ENCODE results near the gene MBNL1. TPM values are rescaled to one million over a fixed set of nuclear protein-coding genes. Genes with fewer than 3 reads are reported as not detected.

MBNL1 gene
- total RNA-seq, 1 donor from 2014 or later, result 295 TPM

DNA sequence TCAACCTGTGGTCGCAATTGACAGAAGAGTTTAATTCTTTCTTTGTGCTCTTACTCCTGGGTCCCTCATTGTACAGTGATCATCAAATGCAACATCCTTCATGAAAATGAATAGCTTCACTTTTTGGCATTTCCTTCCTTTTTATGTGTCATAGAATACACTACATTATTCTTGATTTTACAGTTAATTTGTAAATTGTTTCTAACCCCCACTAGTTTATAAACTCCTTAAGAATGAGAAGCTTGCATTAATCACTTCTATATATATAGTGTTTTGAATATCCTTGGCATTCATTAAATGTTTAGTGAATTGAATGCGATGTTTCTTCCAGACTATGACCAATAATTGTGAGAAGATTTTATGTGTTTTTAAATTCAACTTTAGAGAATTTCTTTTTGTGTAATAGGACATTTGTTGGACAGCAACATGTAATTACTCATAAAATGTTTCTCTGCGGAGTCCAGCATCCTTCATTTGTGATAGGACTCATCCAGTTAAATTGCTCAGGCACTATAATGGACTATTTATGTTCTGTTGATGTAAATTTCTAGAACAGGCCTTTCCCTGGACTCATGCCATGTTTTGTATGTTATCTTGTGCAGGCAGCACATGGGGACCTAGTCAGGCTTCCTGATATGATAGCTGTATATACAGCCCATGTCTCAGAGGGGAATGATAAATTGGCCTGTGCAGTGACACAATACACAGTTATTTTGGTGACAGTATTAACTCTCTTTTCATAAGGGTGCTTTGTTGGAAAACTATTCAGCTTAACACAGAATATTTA is 51.3 kb downstream of the MBNL1 start:
- intact Hi-C loops (cut with micrococcal nuclease), result loop anchor here (2.0 kb wide), 1 partner anchor 17 kb away; no protein-coding TSS in a partner anchor
- H3K9me3 Mint-ChIP-seq, result no peaks in the 10 kb centered on the region
- peaks cover 26% of the 10 kb centered on the region for H3K36me3 Mint-ChIP-seq (ENCODE audit: low read depth)
- peaks cover 82% of the 10 kb centered on the region for H3K4me1 Mint-ChIP-seq (ENCODE audit: low read depth)
- H3K27ac Mint-ChIP-seq, result peak overlapping the region; percentile 73
- no peaks in the 10 kb centered on the region for H3K27me3 Mint-ChIP-seq (ENCODE audit: insufficient read depth)
- DNase-seq (ENCODE audit: low spot score), result no peak
- H3K4me3 Mint-ChIP-seq, result no peak overlapping the region

DNA sequence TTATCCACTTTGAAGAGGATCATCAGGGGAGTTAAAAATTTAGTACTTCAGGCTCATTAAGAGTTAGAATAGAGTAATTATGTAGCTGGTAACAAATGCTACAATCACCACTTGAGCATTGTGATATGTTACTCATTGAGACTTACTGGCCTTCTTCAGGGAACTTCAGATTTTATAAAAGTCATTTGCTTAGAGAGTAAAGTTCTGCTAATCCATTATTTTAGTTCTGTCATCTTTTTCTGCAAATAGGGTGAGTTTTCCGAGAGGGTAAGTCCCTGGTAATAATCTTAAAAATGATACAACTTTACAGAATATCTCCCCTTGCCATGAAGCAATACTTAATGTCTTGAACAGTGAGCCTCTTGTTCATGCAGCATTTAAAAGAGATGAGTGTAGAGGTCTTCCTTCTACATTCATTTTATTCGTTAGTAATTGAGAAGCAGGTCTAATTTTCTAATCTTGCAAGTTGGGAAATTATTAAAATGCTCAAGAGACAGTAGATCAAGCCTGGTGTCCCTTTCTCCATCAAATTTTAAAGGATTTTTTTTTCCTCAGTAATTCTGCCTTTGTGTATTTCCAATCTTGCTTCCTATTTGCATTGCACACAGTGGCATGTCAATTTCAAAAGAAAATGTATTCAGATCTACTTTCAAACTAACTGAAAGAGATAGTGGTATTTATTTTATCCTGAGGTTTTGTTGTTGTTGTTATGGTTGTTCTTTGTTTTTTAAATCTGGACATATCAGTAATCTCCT is 52.6 kb downstream of the MBNL1 start:
- Mint-ChIP-seq H3K4me3 (peak overlapping the region; percentile 54), H3K27ac (peak overlapping the region; percentile 82), H3K9me3 (no peaks in the 10 kb centered on the region), H3K4me1 (ENCODE audit: low read depth) (peaks cover 81% of the 10 kb centered on the region), H3K36me3 (ENCODE audit: low read depth) (peaks cover 30% of the 10 kb centered on the region), H3K27me3 (ENCODE audit: insufficient read depth) (no peaks in the 10 kb centered on the region)
- no peak for DNase-seq (ENCODE audit: low spot score)
- intact Hi-C loops (cut with micrococcal nuclease), result no loop called here

DNA sequence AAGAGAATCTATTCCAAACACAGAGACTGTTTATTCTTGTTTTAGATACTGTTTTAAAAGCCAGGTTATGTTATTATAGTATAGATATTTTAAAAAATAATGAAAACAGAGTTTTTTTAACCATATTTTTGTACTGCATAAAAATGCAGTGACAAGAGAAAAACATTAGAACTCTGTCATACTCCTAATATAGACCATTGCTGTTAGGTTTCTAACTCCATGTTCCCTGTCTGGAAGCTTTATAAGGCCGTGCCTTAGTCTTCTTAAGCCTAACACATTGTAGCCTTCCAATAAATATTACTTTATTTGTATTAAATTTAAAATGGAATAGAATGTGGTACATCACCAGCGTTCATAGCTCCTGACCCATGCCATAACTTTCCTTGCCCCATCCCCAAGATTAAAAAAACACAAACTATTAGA is 53.2 kb downstream of the MBNL1 start:
- intact Hi-C loops (cut with micrococcal nuclease), result no loop called here
- H3K9me3 Mint-ChIP-seq, result no peaks in the 10 kb centered on the region

DNA sequence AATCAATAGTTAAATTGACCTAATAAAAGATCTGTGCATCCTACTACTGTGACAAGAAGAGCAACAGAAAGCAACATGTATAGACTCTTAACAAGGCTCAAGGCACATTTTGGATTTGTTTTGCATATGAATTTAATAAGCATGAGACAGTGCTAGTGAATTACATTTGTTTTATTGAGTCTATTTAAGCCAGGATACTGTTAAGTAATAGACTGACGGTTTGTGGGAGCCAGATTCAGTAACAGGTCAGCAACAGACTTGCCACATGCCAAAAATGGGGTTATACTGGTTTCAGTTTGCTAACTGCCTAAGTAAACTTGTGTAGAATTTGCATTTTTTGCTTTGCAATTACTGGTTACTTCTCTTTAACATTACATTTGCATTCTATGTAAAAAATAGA is 54.0 kb downstream of the MBNL1 start:
- intact Hi-C loops (cut with micrococcal nuclease), result loop anchor here (1.0 kb wide), 4 partner anchors 9 to 129 kb away; no protein-coding TSS in a partner anchor
- Mint-ChIP-seq H3K36me3 (ENCODE audit: low read depth) (peaks cover 31% of the 10 kb centered on the region), H3K27me3 (ENCODE audit: insufficient read depth) (no peaks in the 10 kb centered on the region)

More for the DNA sequence above, 53.2 kb downstream of the MBNL1 start:
- Mint-ChIP-seq H3K36me3 (ENCODE audit: low read depth) (peaks cover 28% of the 10 kb centered on the region), H3K27ac (peak overlapping the region; percentile 82), H3K27me3 (ENCODE audit: insufficient read depth) (no peaks in the 10 kb centered on the region), H3K4me1 (ENCODE audit: low read depth) (peaks cover 79% of the 10 kb centered on the region), H3K4me3 (peak overlapping the region; percentile 54)
- DNase-seq (ENCODE audit: low spot score), result no peak

DNA sequence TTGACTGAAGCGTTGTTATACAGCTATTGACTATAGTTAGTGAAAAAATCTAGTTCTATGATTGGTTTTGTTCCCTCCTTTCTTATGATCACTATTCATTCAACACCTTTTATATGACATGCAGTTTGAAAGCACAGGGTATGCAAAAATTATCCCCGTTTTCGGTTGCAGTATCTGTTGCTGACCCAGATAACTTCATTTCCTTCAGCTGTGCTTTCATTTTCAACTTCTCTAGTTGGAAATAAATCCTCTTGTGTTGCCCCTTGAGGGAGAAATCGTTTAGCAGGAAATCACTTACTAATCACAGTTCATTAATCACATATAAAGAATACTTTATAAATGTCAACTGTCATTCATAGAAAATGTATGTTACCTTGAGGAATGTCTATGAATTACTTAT is 55.1 kb downstream of the MBNL1 start:
- peak overlapping the region; percentile 63 for H3K27ac Mint-ChIP-seq
- no peaks in the 10 kb centered on the region for H3K27me3 Mint-ChIP-seq (ENCODE audit: insufficient read depth)
- H3K4me1 Mint-ChIP-seq (ENCODE audit: low read depth), result peaks cover 82% of the 10 kb centered on the region
- peaks cover 33% of the 10 kb centered on the region for H3K36me3 Mint-ChIP-seq (ENCODE audit: low read depth)
- peak overlapping the region; percentile 50 for H3K4me3 Mint-ChIP-seq
- DNase-seq (ENCODE audit: low spot score), result no peak
- no peaks in the 10 kb centered on the region for H3K9me3 Mint-ChIP-seq
- intact Hi-C loops (cut with micrococcal nuclease), result loop anchor here (1.0 kb wide), 5 partner anchors 7 to 131 kb away; no protein-coding TSS in a partner anchor

More for the DNA sequence above, 54.0 kb downstream of the MBNL1 start:
- peak overlapping the region; percentile 34 for H3K27ac Mint-ChIP-seq
- peaks cover 80% of the 10 kb centered on the region for H3K4me1 Mint-ChIP-seq (ENCODE audit: low read depth)
- DNase-seq (ENCODE audit: low spot score), result no peak
- H3K4me3 Mint-ChIP-seq, result peak overlapping the region; percentile 1
- H3K9me3 Mint-ChIP-seq, result no peaks in the 10 kb centered on the region

DNA sequence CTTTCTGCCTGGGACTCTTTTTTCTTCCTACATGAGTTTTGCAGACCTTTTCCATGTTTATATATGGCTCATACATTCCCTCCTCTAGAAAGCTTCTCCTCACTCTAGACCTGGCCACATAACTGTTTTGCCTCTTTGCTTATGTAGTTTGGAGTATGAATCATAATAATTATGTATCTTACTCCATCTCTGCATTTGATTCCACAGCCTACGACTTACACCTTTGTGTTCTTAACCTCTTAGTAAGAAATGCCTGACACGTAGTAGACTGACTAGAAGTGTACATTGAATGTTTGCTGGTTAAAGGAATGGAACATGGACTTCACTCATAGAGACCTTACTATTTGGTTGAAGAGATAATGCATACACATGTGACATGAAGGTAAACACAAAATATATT is 56.4 kb downstream of the MBNL1 start:
- peak overlapping the region; percentile 44 for H3K27ac Mint-ChIP-seq
- peaks cover 78% of the 10 kb centered on the region for H3K4me1 Mint-ChIP-seq (ENCODE audit: low read depth)
- DNase-seq (ENCODE audit: low spot score), result no peak
- no peak overlapping the region for H3K4me3 Mint-ChIP-seq
- intact Hi-C loops (cut with micrococcal nuclease), result no loop called here
- no peaks in the 10 kb centered on the region for H3K9me3 Mint-ChIP-seq
- no peaks in the 10 kb centered on the region for H3K27me3 Mint-ChIP-seq (ENCODE audit: insufficient read depth)
- peaks cover 33% of the 10 kb centered on the region for H3K36me3 Mint-ChIP-seq (ENCODE audit: low read depth)

DNA sequence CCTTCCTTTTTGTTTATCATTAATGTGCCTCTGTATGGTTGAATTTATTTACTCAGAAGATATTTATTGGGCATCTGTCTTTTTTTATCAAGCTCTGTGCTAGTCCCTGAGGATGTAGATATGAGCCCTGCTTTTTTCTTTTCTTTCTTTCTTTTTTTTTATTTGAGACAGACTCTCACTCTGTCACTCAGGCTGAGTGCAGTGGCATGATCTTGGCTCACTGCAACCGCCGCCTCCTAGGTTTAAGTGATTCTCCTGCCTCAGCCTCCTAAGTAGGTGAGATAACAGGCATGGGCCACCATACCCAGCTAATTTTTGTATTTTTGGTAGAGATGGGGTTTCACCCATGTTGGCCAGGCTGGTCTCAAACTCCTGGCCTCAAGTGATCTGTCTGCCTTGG is 58.5 kb downstream of the MBNL1 start:
- intact Hi-C loops (cut with micrococcal nuclease), result no loop called here
- no peak for DNase-seq (ENCODE audit: low spot score)
- peaks cover 78% of the 10 kb centered on the region for H3K4me1 Mint-ChIP-seq (ENCODE audit: low read depth)
- H3K27me3 Mint-ChIP-seq (ENCODE audit: insufficient read depth), result no peaks in the 10 kb centered on the region
- H3K9me3 Mint-ChIP-seq, result no peaks in the 10 kb centered on the region
- no peak overlapping the region for H3K4me3 Mint-ChIP-seq
- H3K36me3 Mint-ChIP-seq (ENCODE audit: low read depth), result peaks cover 30% of the 10 kb centered on the region
- no peak overlapping the region for H3K27ac Mint-ChIP-seq

DNA sequence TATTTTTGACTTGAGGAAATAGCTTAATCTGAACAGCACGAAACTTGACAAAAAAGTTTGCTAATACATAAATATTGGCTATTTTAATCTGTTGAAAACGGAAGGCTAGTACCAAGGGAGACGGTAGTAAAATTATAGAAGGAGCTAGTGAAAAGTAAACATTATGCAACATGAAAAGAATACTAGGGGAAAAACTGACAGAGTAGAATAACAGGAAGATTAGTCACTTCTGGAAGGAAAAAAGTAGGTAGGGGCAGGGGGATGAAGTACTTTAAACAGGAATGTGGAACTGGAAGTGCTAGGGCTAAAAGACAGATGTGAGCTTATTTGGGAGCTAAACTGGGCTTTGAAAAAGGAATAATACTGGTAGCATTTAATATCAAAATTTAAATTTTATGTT is 60.1 kb downstream of the MBNL1 start:
- peak overlapping the region; percentile 18 for H3K27ac Mint-ChIP-seq
- no peaks in the 10 kb centered on the region for H3K27me3 Mint-ChIP-seq (ENCODE audit: insufficient read depth)
- no peak for DNase-seq (ENCODE audit: low spot score)
- peaks cover 81% of the 10 kb centered on the region for H3K4me1 Mint-ChIP-seq (ENCODE audit: low read depth)
- H3K9me3 Mint-ChIP-seq, result no peaks in the 10 kb centered on the region
- peaks cover 35% of the 10 kb centered on the region for H3K36me3 Mint-ChIP-seq (ENCODE audit: low read depth)
- no peak overlapping the region for H3K4me3 Mint-ChIP-seq
- intact Hi-C loops (cut with micrococcal nuclease), result no loop called here

DNA sequence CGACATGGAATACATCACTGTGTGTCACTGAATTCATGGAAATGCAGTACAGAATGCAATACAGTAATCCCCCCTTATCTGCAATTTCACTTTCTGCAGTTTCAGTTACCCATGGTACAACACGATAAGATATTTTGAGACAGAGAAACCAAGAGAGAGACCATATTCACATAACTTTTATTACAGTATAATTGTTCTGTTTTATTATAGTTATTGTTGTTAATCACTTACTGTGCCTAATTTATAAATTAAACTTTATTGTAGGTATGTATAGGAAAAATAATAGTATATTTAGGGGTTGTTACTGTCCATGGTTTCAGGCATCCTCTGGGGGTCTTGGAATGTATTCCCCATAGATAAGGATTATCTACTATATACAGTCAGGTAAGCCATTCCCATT is 61.8 kb downstream of the MBNL1 start:
- Mint-ChIP-seq H3K4me1 (ENCODE audit: low read depth) (peaks cover 83% of the 10 kb centered on the region), H3K36me3 (ENCODE audit: low read depth) (peaks cover 40% of the 10 kb centered on the region), H3K9me3 (no peaks in the 10 kb centered on the region), H3K27me3 (ENCODE audit: insufficient read depth) (no peaks in the 10 kb centered on the region), H3K27ac (peak overlapping the region; percentile 31), H3K4me3 (no peak overlapping the region)
- DNase-seq (ENCODE audit: low spot score), result no peak
- intact Hi-C loops (cut with micrococcal nuclease), result loop anchor here (2.0 kb wide), 1 partner anchor 62 kb away; the partner anchor contains the start of gene MBNL1

DNA sequence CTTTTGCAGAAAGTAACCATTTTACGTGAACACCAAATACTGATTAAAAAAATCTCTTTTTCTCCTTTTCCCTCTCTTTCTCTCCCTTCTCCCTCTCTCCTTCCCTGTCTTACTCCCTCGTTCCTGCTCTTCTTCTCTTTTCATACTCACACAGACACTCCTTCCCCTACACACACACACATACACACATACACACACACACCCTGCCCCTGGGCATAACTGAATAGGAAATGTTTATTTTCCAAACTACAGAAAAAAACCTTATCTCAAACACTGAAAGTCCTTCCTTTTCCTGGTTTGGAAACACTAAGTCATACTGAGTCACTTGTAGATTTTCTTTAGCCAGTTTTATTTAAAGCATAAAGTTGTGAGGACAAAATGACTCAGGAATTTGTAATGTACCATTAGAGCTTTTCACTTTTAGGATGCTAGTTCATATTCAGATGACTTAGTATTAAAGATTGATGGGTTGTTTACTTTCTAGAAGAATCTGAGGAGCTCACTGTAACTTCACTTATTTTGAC is 62.4 kb downstream of the MBNL1 start:
- H3K27me3 Mint-ChIP-seq (ENCODE audit: insufficient read depth), result no peaks in the 10 kb centered on the region
- intact Hi-C loops (cut with micrococcal nuclease), result loop anchor here (1.0 to 2.0 kb wide), 3 partner anchors 8 to 62 kb away; partner anchors contain the start of gene MBNL1
- peaks cover 83% of the 10 kb centered on the region for H3K4me1 Mint-ChIP-seq (ENCODE audit: low read depth)
- H3K36me3 Mint-ChIP-seq (ENCODE audit: low read depth), result peaks cover 37% of the 10 kb centered on the region
- no peaks in the 10 kb centered on the region for H3K9me3 Mint-ChIP-seq
- DNase-seq (ENCODE audit: low spot score), result no peak
- H3K4me3 Mint-ChIP-seq, result peak overlapping the region; percentile 12
- H3K27ac Mint-ChIP-seq, result peak overlapping the region; percentile 86

DNA sequence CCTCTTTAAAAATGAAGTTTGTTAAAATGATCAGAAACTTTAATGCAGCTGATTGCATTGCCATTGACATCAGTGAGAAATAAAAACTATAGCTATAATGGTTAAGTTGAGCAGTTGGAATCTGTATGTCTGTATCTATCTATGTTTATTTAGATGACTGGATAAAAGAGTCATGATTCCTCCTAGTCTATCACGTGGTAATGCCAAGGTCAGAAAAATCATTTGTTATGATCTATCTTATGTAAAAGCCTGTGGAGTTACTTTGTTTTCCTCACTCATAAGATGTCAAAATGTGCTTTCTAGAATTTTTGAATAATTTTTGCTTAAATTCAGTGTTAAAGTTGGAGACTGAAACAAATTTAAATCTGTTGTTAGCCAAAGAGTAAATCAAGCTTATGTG is 63.3 kb downstream of the MBNL1 start:
- H3K36me3 Mint-ChIP-seq (ENCODE audit: low read depth), result peaks cover 36% of the 10 kb centered on the region
- H3K4me1 Mint-ChIP-seq (ENCODE audit: low read depth), result peaks cover 80% of the 10 kb centered on the region
- H3K27ac Mint-ChIP-seq, result peak overlapping the region; percentile 86
- intact Hi-C loops (cut with micrococcal nuclease), result loop anchor here (1.0 to 2.0 kb wide), 3 partner anchors 9 to 63 kb away; partner anchors contain the start of gene MBNL1
- no peak overlapping the region for H3K4me3 Mint-ChIP-seq
- no peaks in the 10 kb centered on the region for H3K27me3 Mint-ChIP-seq (ENCODE audit: insufficient read depth)
- DNase-seq (ENCODE audit: low spot score), result no peak
- H3K9me3 Mint-ChIP-seq, result no peaks in the 10 kb centered on the region

DNA sequence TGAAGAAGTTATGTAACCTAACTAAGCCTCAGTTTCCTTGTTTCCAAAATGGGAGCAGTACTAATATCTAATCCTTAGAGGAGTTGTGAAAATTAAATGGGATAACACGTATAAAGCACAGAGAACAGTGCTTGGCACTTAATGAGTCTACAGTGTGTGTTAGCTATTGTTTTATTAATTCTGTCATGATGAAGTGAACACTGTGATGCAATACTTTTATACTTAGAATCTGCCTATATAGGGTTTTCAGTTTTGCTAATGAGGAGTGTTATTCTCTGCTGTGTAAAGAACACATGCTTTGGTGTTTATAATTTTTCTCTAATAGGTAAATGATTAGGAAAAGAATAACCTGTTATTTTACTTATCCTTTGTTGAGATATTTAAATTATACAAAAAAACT is 65.2 kb downstream of the MBNL1 start:
- Mint-ChIP-seq H3K27me3 (ENCODE audit: insufficient read depth) (no peaks in the 10 kb centered on the region), H3K4me3 (no peak overlapping the region), H3K36me3 (ENCODE audit: low read depth) (peaks cover 40% of the 10 kb centered on the region), H3K9me3 (no peaks in the 10 kb centered on the region), H3K4me1 (ENCODE audit: low read depth) (peaks cover 74% of the 10 kb centered on the region), H3K27ac (no peak overlapping the region)
- intact Hi-C loops (cut with micrococcal nuclease), result loop anchor here (2.0 kb wide), 1 partner anchor 17 kb away; no protein-coding TSS in a partner anchor
- no peak for DNase-seq (ENCODE audit: low spot score)

All from activated T-helper 1 cell treated with anti-CD3 and anti-CD28 coated beads, Interleukin-12 subunit alpha, Interleukin-12 subunit beta, Interleukin-2, Interleukin-4 antibody, amounts not matched to agents 30 ng/mL and 10 ng/mL and 1 ng/mL, durations not matched to agents 14 hours and 24 hours and 36 hours (primary cell).